Liver (tissue), 9 donors: ENCODE data around the gene TEKT2. TPM values are rescaled to one million over a fixed set of nuclear protein-coding genes. Genes with fewer than 3 reads are reported as not detected.

Experiments used
- DNase-seq: peaks from one replicate; pipeline ENCODE4 v3.0.0-alpha.2; 2017; ENCODE audit warnings: low spot score
- H3K27ac ChIP-seq, 2 donors: one replicate each; pipeline ENCODE4 v1.7.0; 2013; ENCODE audit warnings: inconsistent platforms in 2 of 2, low read length in 2 of 2, control low read depth in 1 of 2, low read depth in 1 of 2, mild to moderate bottlenecking in 1 of 2
- H3K27me3 ChIP-seq, 4 donors: one replicate each; pipeline versions ENCODE4 v1.6.1 to v1.7.0; 2013; ENCODE audit warnings: low read length in 3 of 4, inconsistent platforms in 1 of 4, mild to moderate bottlenecking in 1 of 4, moderate library complexity in 1 of 4; ENCODE audit not compliant: control insufficient read depth in 4 of 4, insufficient read depth in 4 of 4
- H3K36me3 ChIP-seq, 4 donors: one replicate each; pipeline versions ENCODE4 v1.6.1 to v1.7.0; 2013; ENCODE audit warnings: low read length in 3 of 4, mild to moderate bottlenecking in 3 of 4, low read depth in 1 of 4, moderate library complexity in 1 of 4; ENCODE audit not compliant: control insufficient read depth in 4 of 4, insufficient read depth in 3 of 4
- H3K4me1 ChIP-seq, 4 donors: one replicate each; pipeline versions ENCODE4 v1.6.1 to v1.7.0; 2013; ENCODE audit warnings: low read length in 3 of 4, mild to moderate bottlenecking in 3 of 4, moderate library complexity in 1 of 4; ENCODE audit not compliant: control insufficient read depth in 4 of 4, insufficient read depth in 4 of 4
- H3K4me3 ChIP-seq, 3 donors: one replicate each; pipeline versions ENCODE4 v1.6.1 to v1.7.0; 2013; ENCODE audit warnings: low read length in 3 of 3, control low read depth in 1 of 3, low read depth in 1 of 3, mild to moderate bottlenecking in 1 of 3
- H3K9ac ChIP-seq, 2 donors: one replicate each; pipeline ENCODE4 v1.7.0; 2013; ENCODE audit warnings: low read length in 2 of 2, mild to moderate bottlenecking in 2 of 2, moderate library complexity in 2 of 2, control low read depth in 1 of 2, low read depth in 1 of 2
- H3K9me3 ChIP-seq, 4 donors: one replicate each; pipeline versions ENCODE4 v1.6.1 to v1.7.0; 2013; ENCODE audit warnings: low read length in 3 of 4; ENCODE audit not compliant: control insufficient read depth in 4 of 4
- EGR1 ChIP-seq, 2 donors: IDR thresholded peaks; 2 replicates each; pipeline ENCODE4 v1.6.1; 2016 to 2018; ENCODE audit warnings: antibody characterized with exemption in 2 of 2, low read depth in 2 of 2
- FOXA2 ChIP-seq: IDR thresholded peaks from 2 replicates; pipeline ENCODE4 v1.6.1; 2016; ENCODE audit warnings: antibody characterized with exemption
- GABPA ChIP-seq, 2 donors: IDR thresholded peaks in 1 of 2; conservative IDR thresholded peaks in 1 of 2; 2 replicates each; pipeline ENCODE4 v1.6.1; 2016; ENCODE audit warnings: antibody characterized with exemption in 2 of 2, mild to moderate bottlenecking in 1 of 2, moderate library complexity in 1 of 2
- HNF4G ChIP-seq: IDR thresholded peaks from 2 replicates; pipeline ENCODE4 v1.6.1; 2016; ENCODE audit warnings: antibody characterized with exemption
- JUND ChIP-seq, 2 donors: IDR thresholded peaks; 2 replicates each; pipeline ENCODE4 v1.6.1; 2016; ENCODE audit warnings: antibody characterized with exemption in 2 of 2
- NR2F2 ChIP-seq: IDR thresholded peaks from 2 replicates; pipeline ENCODE4 v1.6.1; 2016; ENCODE audit warnings: antibody characterized with exemption
- RXRA ChIP-seq, 2 donors: IDR thresholded peaks; 2 replicates each; pipeline ENCODE4 v1.6.1; 2017 to 2018; ENCODE audit warnings: antibody characterized with exemption in 2 of 2, mild to moderate bottlenecking in 1 of 2
- SP1 ChIP-seq: IDR thresholded peaks from 2 replicates; pipeline ENCODE4 v1.6.1; 2018; ENCODE audit warnings: antibody characterized with exemption, mild to moderate bottlenecking
- TAF1 ChIP-seq: conservative IDR thresholded peaks from 2 replicates; pipeline ENCODE4 v1.6.1; 2016; ENCODE audit warnings: antibody characterized with exemption, mild to moderate bottlenecking
- YY1 ChIP-seq: IDR thresholded peaks from 2 replicates; pipeline ENCODE4 v1.6.1; 2016; ENCODE audit warnings: antibody characterized with exemption, mild to moderate bottlenecking
- WGBS: extraction: QIAGEN DNeasy Blood & Tissue Kit; methylation state at CpG from one replicate; pipeline ENCODE4 v1.1.7; 2013; 5-methylcytosine and 5-hydroxymethylcytosine counted together
- polyA plus RNA-seq, 2 donors: library from polyadenylated mRNA; stranded (reverse) in 1 of 2; unstranded in 1 of 2; fragments of 200-250 nt in 1 of 2; fragments of >200 nt in 1 of 2; fragmentation: Nextera tagmentation in 1 of 2; extraction: Ambion mirVana in 1 of 2; gene quantifications; one replicate each; pipeline versions ENCODE4 v1.2.1 to v1.2.3, GENCODE V29; 2013 to 2015
- total RNA-seq, 2 donors: library from RNA; depleted of rRNA; stranded (reverse); fragments of >200 nt; gene quantifications; one replicate each; pipeline ENCODE4 v1.2.3, GENCODE V29; 2014
- TF ChIP-seq, protein P1 (sequence below): IDR thresholded peaks from 2 replicates; pipeline ENCODE4 v1.6.1; 2016; ENCODE audit warnings: antibody characterized with exemption, mild to moderate bottlenecking
- TF ChIP-seq, protein P2 (sequence below): fragments of 150-350 bp; IDR thresholded peaks from 2 replicates; pipeline ENCODE4 v1.5.1; 2017; ENCODE audit warnings: improper control_type of control experiment, low read depth, low read length; ENCODE audit not compliant: missing input control
- donor health status: healthy.
- donor health status: healthy.
- donor health status: healthy.
- donor health status: healthy.
- donor health status: healthy.

The TEKT2 gene
- total and polyA plus RNA-seq, 4 donors, result 0.14 to 0.17 TPM; not detected in 2

DNA sequence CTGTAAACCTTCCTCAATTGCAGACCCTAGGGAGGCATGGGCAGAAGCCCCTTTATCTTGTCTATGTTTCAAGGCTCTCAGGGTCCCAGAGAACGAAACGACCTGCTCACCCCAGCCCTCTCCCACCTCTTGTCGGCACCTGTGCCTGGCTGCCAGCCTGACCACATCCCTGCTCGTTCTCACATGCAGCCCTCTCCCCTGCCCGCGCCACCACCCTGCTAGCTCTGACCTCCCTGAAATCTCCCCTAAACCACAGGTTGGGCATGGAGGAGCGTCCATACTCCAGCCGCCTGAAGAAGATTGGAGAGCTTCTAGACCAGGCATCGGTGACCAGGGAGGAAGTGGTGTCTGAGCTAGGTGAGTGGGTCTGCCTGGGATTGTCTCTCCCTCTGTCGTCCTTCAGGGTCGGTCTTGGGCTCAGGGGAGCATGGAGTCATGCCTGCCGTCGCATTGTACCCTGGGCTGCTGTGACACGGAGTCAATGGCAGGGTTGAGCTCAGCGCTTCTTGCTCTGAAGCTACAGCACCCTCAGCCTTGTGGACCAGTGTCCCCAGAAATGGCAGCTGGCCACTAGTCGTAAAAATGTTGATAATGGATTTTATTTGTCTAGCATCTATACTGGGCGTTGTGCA lies 8.4 kb downstream of the TEKT2 start (continued):
- TF ChIP-seq, protein P1, sequence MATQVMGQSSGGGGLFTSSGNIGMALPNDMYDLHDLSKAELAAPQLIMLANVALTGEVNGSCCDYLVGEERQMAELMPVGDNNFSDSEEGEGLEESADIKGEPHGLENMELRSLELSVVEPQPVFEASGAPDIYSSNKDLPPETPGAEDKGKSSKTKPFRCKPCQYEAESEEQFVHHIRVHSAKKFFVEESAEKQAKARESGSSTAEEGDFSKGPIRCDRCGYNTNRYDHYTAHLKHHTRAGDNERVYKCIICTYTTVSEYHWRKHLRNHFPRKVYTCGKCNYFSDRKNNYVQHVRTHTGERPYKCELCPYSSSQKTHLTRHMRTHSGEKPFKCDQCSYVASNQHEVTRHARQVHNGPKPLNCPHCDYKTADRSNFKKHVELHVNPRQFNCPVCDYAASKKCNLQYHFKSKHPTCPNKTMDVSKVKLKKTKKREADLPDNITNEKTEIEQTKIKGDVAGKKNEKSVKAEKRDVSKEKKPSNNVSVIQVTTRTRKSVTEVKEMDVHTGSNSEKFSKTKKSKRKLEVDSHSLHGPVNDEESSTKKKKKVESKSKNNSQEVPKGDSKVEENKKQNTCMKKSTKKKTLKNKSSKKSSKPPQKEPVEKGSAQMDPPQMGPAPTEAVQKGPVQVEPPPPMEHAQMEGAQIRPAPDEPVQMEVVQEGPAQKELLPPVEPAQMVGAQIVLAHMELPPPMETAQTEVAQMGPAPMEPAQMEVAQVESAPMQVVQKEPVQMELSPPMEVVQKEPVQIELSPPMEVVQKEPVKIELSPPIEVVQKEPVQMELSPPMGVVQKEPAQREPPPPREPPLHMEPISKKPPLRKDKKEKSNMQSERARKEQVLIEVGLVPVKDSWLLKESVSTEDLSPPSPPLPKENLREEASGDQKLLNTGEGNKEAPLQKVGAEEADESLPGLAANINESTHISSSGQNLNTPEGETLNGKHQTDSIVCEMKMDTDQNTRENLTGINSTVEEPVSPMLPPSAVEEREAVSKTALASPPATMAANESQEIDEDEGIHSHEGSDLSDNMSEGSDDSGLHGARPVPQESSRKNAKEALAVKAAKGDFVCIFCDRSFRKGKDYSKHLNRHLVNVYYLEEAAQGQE, result no peak
- TF ChIP-seq TAF1 (no peak), NR2F2 (no peak), YY1 (no peak), RXRA (IDR thresholded peaks at IDR 0.05) (no peak)

GRCh38 chr1:36092798-36093185 lies 8.9 kb downstream of the TEKT2 start:
- WGBS, result 94% methylated on average over 9 of the region's 9 CpGs
- no peak for DNase-seq
- peaks cover 6 to 15% (median 11%) of the 10 kb centered on the region in 4 donors for H3K4me1 ChIP-seq

More at GRCh38 chr1:36092798-36093185, 8.9 kb downstream of the TEKT2 start:
- TF ChIP-seq EGR1 (IDR thresholded peaks at IDR 0.05; ENCODE audit: low read depth in 2 of 2), result no peak
- TF ChIP-seq HNF4G, result no peak
- TF ChIP-seq FOXA2, result no peak
- no peak for TF ChIP-seq SP1
- TF ChIP-seq YY1, result no peak
- no peak for TF ChIP-seq RXRA (IDR thresholded peaks at IDR 0.05)
- no peak for TF ChIP-seq GABPA (IDR thresholded peaks at IDR 0.05 in 1 of 2, conservative IDR thresholded peaks at IDR 0.05 in 1 of 2)
- TF ChIP-seq, protein P2, sequence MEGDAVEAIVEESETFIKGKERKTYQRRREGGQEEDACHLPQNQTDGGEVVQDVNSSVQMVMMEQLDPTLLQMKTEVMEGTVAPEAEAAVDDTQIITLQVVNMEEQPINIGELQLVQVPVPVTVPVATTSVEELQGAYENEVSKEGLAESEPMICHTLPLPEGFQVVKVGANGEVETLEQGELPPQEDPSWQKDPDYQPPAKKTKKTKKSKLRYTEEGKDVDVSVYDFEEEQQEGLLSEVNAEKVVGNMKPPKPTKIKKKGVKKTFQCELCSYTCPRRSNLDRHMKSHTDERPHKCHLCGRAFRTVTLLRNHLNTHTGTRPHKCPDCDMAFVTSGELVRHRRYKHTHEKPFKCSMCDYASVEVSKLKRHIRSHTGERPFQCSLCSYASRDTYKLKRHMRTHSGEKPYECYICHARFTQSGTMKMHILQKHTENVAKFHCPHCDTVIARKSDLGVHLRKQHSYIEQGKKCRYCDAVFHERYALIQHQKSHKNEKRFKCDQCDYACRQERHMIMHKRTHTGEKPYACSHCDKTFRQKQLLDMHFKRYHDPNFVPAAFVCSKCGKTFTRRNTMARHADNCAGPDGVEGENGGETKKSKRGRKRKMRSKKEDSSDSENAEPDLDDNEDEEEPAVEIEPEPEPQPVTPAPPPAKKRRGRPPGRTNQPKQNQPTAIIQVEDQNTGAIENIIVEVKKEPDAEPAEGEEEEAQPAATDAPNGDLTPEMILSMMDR, result no peak
- TF ChIP-seq, protein P1, result no peak
- no peak for TF ChIP-seq JUND (IDR thresholded peaks at IDR 0.05)
- Histone ChIP-seq H3K9me3 (no peaks in the 10 kb centered on the region), H3K4me3 (no peak overlapping the region), H3K27ac (no peak overlapping the region), H3K27me3 (no peaks in the 10 kb centered on the region), H3K9ac (no peak overlapping the region), H3K36me3 (peaks cover 7 to 43% (median 23%) of the 10 kb centered on the region in 4 donors)
